Activated T-cell treated with anti-CD3 and anti-CD28 coated beads, Interleukin-2, amount 50 U/mL, for 72 hours (primary cell): ENCODE results near the gene GALK2. TPM values are rescaled to one million over a fixed set of nuclear protein-coding genes. Genes with fewer than 3 reads are reported as not detected.

Experiments
- ATAC-seq, 2 donors: fragments of 150-1000 bp; cut with Tn5 transposase; replicated peaks in 1 of 2; 2 replicates each; pipeline ENCODE4 v1.10.0; 2021; ENCODE audit warnings: moderate library complexity in 2 of 2, mild to moderate bottlenecking in 1 of 2
- DNase-seq, 2 donors: peaks; one replicate each; pipeline ENCODE4 v3.0.0; 2021 to 2022; ENCODE audit warnings: mixed read lengths in 1 of 2
- H3K27ac Mint-ChIP-seq: one replicate; pipeline ENCODE4 v1.8.0; 2022; ENCODE audit warnings: mild to moderate bottlenecking, moderate library complexity, mixed read lengths
- H3K27me3 Mint-ChIP-seq: one replicate; pipeline ENCODE4 v1.8.0; 2022; ENCODE audit warnings: low read depth, mixed read lengths
- H3K36me3 Mint-ChIP-seq, 2 donors: one replicate each; pipeline ENCODE4 v1.8.0; 2022; ENCODE audit warnings: mixed read lengths in 2 of 2, mild to moderate bottlenecking in 1 of 2; ENCODE audit not compliant: insufficient read depth in 2 of 2
- H3K4me1 Mint-ChIP-seq: one replicate; pipeline ENCODE4 v1.8.0; 2022; ENCODE audit warnings: low read depth, mixed read lengths
- H3K4me3 Mint-ChIP-seq, 2 donors: one replicate each; pipeline ENCODE4 v1.8.0; 2022; ENCODE audit warnings: mild to moderate bottlenecking in 2 of 2, mixed read lengths in 2 of 2, moderate library complexity in 2 of 2
- H3K9me3 Mint-ChIP-seq, 2 donors: one replicate each; pipeline ENCODE4 v1.8.0; 2022; ENCODE audit warnings: mixed read lengths in 2 of 2
- total RNA-seq, 2 donors: library from RNA; stranded (reverse); gene quantifications; one replicate each; pipeline ENCODE4 v1.2.3, GENCODE V29; 2022

GALK2 gene
- total RNA-seq, 2 donors from 2014 or later = 27.3 to 37.8 TPM

- Mint-ChIP-seq H3K4me1 (no peaks in the 10 kb centered on the region), H3K27ac (no peak overlapping the region), H3K9me3 (peaks cover 0 to 3% of the 10 kb centered on the region in 2 donors), H3K27me3 (no peaks in the 10 kb centered on the region), H3K4me3 (no peak overlapping the region), H3K36me3 (peaks cover 0 to 1% of the 10 kb centered on the region in 2 donors)
- ATAC-seq (no peak), DNase-seq (no peak)
These were observed 200.7 kb downstream of the GALK2 start for GRCh38 chr15:49370782-49371181.

- ATAC-seq (no peak), DNase-seq (no peak)
- H3K4me1 Mint-ChIP-seq = no peaks in the 10 kb centered on the region
- H3K27ac Mint-ChIP-seq = no peak overlapping the region
- H3K36me3 Mint-ChIP-seq = no peaks in the 10 kb centered on the region
- no peaks in the 10 kb centered on the region for H3K9me3 Mint-ChIP-seq
- H3K27me3 Mint-ChIP-seq = no peaks in the 10 kb centered on the region
- no peak overlapping the region for H3K4me3 Mint-ChIP-seq
These were observed 202.3 kb downstream of the GALK2 start for GRCh38 chr15:49372366-49372765.

- H3K4me3 Mint-ChIP-seq = no peak overlapping the region
- DNase-seq = no peak
- H3K36me3 Mint-ChIP-seq = no peaks in the 10 kb centered on the region
- H3K27ac Mint-ChIP-seq = no peak overlapping the region
- H3K9me3 Mint-ChIP-seq = no peaks in the 10 kb centered on the region
- no peaks in the 10 kb centered on the region for H3K27me3 Mint-ChIP-seq
- no peaks in the 10 kb centered on the region for H3K4me1 Mint-ChIP-seq
- ATAC-seq = no peak
These were observed 209.9 kb downstream of the GALK2 start for GRCh38 chr15:49379996-49380395.

GRCh38 chr15:49380912-49381311 is 210.9 kb downstream of the GALK2 start:
- H3K4me1 Mint-ChIP-seq = no peaks in the 10 kb centered on the region
- H3K4me3 Mint-ChIP-seq = no peak overlapping the region
- DNase-seq (no peak), ATAC-seq (no peak)
- no peaks in the 10 kb centered on the region for H3K27me3 Mint-ChIP-seq
- H3K9me3 Mint-ChIP-seq = no peaks in the 10 kb centered on the region
- H3K27ac Mint-ChIP-seq = no peak overlapping the region
- H3K36me3 Mint-ChIP-seq = no peaks in the 10 kb centered on the region

Other genes with a start within 250 kb of the GALK2 start
- gene SHC4, start 206.3 kb upstream of the GALK2 start, total RNA-seq = 1 to 10 TPM; 1.2 to 2.1 TPM
- gene SECISBP2L, start 123.8 kb upstream of the GALK2 start, total RNA-seq = 10 to 100 TPM; 31.0 to 33.7 TPM
- gene COPS2, start 14.6 kb upstream of the GALK2 start, total RNA-seq = 10 to 100 TPM; 64.6 to 71.3 TPM